HFF-Myc (cell line): ENCODE data around the gene WHAMM.
A peak's percentile ranks its signal among the peaks of the same experiment; 100 is the strongest.
"Not testable (repeated sequence)": the region's sequence is repeated elsewhere in the genome, so short reads cannot be mapped to it uniquely, and the experiment has no call there.

Experiments
- DNase-seq: peaks from one replicate; pipeline ENCODE4 v3.0.0-alpha.2; 2011; ENCODE audit warnings: low read depth; ENCODE audit errors: extremely low read depth
- H3K4me3 ChIP-seq: replicated peaks from 2 replicates; pipeline ENCODE4 v1.5.1; 2011; ENCODE audit warnings: low read depth, mild to moderate bottlenecking, control low read depth, low read length
- TF ChIP-seq, protein P1 (sequence below): IDR thresholded peaks from 2 replicates; pipeline ENCODE4 v1.5.1; 2012; ENCODE audit warnings: mild to moderate bottlenecking, low read depth, low read length, control low read depth; ENCODE audit errors: missing control alignments

The WHAMM gene

DNA sequence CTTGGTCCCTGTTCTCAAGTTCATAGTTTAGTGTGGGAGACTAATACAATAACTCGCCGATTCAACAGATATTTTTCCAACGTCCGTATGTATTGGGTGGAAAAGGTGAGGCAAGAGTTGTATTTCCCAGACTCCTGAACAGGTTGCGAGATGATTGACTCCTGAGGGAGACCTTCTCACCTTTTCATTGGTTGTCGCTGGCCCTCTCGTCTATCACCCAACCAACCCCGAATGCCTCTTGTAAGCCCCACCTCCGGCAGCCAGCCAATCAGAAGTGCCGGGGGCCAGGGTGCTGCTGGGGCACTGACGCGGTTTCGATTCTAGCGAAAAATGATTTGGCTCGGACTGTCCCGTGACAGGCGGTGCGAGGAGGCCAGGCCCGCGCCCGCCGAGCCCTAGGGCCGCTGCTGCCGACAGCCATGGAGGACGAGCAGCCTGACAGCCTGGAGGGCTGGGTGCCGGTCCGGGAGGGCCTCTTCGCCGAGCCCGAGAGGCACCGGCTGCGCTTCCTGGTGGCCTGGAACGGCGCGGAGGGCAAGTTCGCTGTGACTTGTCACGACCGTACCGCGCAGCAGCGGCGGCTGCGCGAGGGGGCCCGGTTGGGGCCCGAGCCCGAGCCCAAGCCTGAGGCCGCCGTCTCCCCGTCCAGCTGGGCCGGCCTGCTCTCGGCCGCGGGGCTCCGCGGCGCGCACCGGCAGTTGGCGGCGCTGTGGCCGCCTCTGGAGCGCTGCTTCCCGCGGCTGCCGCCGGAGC, at the start of gene WHAMM:
TSS of gene WHAMM (plus strand) at position 321 of the 753 bp plus-strand sequence. CDS start at position 420, 99 bp downstream.
- peak within 1 kb of the TSS; percentile 75 for H3K4me3 ChIP-seq
- DNase-seq = peak; percentile 95
- TF ChIP-seq, protein P1, sequence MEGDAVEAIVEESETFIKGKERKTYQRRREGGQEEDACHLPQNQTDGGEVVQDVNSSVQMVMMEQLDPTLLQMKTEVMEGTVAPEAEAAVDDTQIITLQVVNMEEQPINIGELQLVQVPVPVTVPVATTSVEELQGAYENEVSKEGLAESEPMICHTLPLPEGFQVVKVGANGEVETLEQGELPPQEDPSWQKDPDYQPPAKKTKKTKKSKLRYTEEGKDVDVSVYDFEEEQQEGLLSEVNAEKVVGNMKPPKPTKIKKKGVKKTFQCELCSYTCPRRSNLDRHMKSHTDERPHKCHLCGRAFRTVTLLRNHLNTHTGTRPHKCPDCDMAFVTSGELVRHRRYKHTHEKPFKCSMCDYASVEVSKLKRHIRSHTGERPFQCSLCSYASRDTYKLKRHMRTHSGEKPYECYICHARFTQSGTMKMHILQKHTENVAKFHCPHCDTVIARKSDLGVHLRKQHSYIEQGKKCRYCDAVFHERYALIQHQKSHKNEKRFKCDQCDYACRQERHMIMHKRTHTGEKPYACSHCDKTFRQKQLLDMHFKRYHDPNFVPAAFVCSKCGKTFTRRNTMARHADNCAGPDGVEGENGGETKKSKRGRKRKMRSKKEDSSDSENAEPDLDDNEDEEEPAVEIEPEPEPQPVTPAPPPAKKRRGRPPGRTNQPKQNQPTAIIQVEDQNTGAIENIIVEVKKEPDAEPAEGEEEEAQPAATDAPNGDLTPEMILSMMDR = no peak

DNA sequence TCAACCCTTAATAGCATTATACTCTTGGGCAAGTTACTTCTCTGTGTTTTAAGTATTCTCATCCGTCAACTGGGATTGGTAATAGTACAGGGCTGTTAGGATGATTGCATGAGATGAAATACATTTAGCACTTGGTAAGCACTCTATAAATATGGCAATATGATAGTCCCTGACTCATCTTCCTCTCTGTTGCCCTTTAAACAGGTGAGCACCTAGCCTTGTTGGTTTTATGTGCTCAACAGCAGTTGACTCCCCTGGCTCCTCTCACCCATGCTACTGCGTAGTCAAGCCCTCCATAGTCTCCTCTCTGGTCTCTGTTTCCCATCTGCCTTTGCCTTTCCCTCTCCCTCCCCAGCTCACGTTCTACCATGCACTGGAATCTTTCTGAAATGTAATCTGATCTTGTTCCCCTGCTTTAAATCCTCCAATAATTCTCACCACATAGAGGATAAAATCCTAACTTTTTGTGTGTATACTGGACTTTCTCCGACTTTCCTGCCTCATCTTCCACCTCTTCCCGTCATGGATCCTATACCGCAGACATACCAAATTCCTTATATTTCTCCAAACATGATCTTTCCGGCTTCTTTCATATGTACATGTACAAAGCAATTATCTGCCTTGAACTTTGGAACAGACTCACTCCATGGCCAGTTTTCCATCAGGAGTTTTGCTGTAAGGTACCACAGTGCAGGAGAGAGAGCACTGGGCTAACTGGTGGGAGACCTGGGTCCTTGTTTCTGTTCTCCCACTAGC, 45.9 kb upstream of the WHAMM start:
- no peak overlapping the region for H3K4me3 ChIP-seq
- no peak for DNase-seq
- TF ChIP-seq, protein P1 = no peak

GRCh38 chr15:82764117-82764490, 45.3 kb upstream of the WHAMM start:
- TF ChIP-seq, protein P1 = no peak
- DNase-seq = no peak

GRCh38 chr15:82764740-82765139, 44.7 kb upstream of the WHAMM start:
- no peak overlapping the region for H3K4me3 ChIP-seq
- TF ChIP-seq, protein P1 = no peak
- DNase-seq = no peak

More at GRCh38 chr15:82764117-82764490, 45.3 kb upstream of the WHAMM start:
- no peak overlapping the region for H3K4me3 ChIP-seq

DNA sequence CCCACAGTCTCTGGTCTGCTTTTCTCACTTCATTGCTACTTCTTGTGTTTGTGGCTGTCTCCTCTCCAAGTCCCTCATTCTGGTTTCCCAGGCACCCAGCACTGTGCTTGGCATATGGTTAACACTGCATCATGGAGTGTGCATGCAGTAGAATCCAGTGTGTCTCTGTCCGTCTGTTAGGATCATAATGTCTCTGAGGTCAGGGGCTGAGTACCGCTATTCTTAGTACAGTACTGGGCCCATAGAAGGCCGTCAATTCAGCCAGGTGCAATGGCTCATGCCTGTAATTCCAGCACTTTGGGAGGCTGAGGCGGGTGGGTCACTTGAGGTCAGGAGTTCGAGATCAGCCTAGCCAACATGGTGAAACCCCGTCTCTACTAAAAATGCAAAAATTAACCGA, 43.2 kb upstream of the WHAMM start:
- DNase-seq, H3K4me3 ChIP-seq: not testable (repeated sequence)

- TF ChIP-seq, protein P1 = no peak
- no peak overlapping the region for H3K4me3 ChIP-seq
- no peak for DNase-seq
These were observed 42.1 kb upstream of the WHAMM start for GRCh38 chr15:82767163-82767829.

- no peak for DNase-seq
- no peak overlapping the region for H3K4me3 ChIP-seq
- TF ChIP-seq, protein P1 = no peak
These were observed 40.9 kb upstream of the WHAMM start for GRCh38 chr15:82768414-82769054.
